Measurements from ENCODE around the gene PARP6. TPM values are rescaled to one million over a fixed set of nuclear protein-coding genes. Genes with fewer than 3 reads are reported as not detected.

The PARP6 gene
- total and polyA plus RNA-seq, 2 of the 8 experiments (the other 6 are each of a cell fraction or from before 2014, with no cell fraction given): 39.8 to 45.3 TPM

DNA sequence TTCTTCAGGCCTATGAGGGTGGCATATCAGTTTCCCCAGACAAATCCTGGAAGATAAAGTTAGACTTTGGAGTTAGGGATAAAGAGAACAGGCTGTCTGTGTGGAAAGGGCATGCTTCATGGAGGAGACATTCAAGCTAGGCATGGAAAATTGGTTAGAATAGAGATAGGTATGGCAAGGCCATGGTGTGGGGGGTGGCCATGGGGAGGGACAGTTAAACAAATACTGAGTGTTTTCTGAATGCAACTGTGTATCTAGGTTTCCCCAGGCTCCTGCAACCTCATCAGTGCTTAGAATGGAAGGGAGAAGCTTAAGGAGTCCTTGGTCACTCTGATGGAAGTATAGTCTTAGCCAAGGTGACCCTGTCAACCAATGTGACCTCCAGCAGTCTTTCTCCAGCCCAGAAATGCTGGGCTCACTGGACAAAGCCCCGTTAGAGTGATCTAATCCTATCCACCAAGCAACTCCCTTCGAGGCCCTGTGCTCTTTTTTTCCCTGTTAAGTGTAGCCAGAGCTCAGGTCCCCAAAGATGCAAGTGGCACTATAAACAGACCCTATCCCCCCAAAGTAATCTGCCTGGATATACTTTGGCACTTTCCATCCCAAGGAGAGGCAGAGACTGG is 35.9 kb downstream of the PARP6 start:
- ChIA-PET CTCF (ENCODE audit: partially characterized antibody) (interaction anchor here (1.4 to 4.7 kb wide), 2 partner anchors 9 to 39 kb away, joined by 5 to 29 read pairs; partner anchors contain the start of gene GRAMD2A), POLR2A (ENCODE audit: partially characterized antibody) (interaction anchor here (0.5 to 2.1 kb wide), 4 partner anchors 10 to 1458 kb away, joined by 3 to 9 read pairs (median 3); no protein-coding TSS in a partner anchor)
- peaks cover 1 to 2% of the 10 kb centered on the region in 2 experiments for H4K20me1 ChIP-seq (replicated peaks in 1 of 2; ENCODE audit: control insufficient read depth in 1 of 2, insufficient read depth in 2 of 2, low read length in 2 of 2)
- H2BK15ac ChIP-seq (ENCODE audit: low read length): peak overlapping the region; percentile 53; the same call in 1 of the 2 replicates
- no peak overlapping the region for H3K18ac ChIP-seq (ENCODE audit: extremely low read depth, low read length)
- H2AK5ac ChIP-seq (ENCODE audit: low read depth, low read length): peak overlapping the region; percentile 54; the same call in 1 of the 2 replicates
- TF ChIP-seq HDAC6 (IDR thresholded peaks at IDR 0.05; ENCODE audit: low read depth, low read length): no peak
- H3K36me3 ChIP-seq (ENCODE audit: control insufficient read depth in 2 of 4, insufficient read depth in 4 of 4, low read length in 3 of 4): peaks cover 3 to 12% (median 8%) of the 10 kb centered on the region in 4 experiments; a peak in 6 of 8 replicates
- peak overlapping the region; percentile 62 for H2BK12ac ChIP-seq (ENCODE audit: low read depth, low read length)
- H2BK5ac ChIP-seq (ENCODE audit: low read depth, low read length): peak overlapping the region; percentile 89; the same call in 1 of the 2 replicates
- peak overlapping the region; percentile 65 for H2BK120ac ChIP-seq (replicated peaks; ENCODE audit: low read depth, low read length)
- no peaks in the 10 kb centered on the region for H3K79me2 ChIP-seq (ENCODE audit: control insufficient read depth in 1 of 2, insufficient read depth in 2 of 2, low read length in 2 of 2)
- H3K4me1 ChIP-seq (replicated peaks in 1 of 4; ENCODE audit: control insufficient read depth in 3 of 4, insufficient read depth in 4 of 4, low read length in 3 of 4): peaks cover 5 to 12% (median 5%) of the 10 kb centered on the region in 4 experiments; a peak in 4 of 7 replicates
- H2AFZ ChIP-seq (ENCODE audit: low read length): no peak overlapping the region
- FAIRE-seq (no peak), DNase-seq (ENCODE audit: low read depth in 1 of 2, low spot score in 2 of 2) (no peak)
- no peak overlapping the region for H4K8ac ChIP-seq (ENCODE audit: extremely low read depth, insufficient read depth, low read length)
- no peak overlapping the region for H3K56ac ChIP-seq (replicated peaks; ENCODE audit: insufficient read length, low read depth, low read length)
- H3K23me2 ChIP-seq (ENCODE audit: low read depth, low read length): peaks cover 6% of the 10 kb centered on the region
- H3K4ac ChIP-seq (replicated peaks; ENCODE audit: insufficient read length, low read depth, low read length): peak overlapping the region; percentile 63
- no peak overlapping the region for H3K27ac ChIP-seq (ENCODE audit: low read depth, low read length)
- no peak overlapping the region for H3K14ac ChIP-seq (ENCODE audit: insufficient read length)
- H4K5ac ChIP-seq (ENCODE audit: insufficient read length, low read depth, low read length): no peak overlapping the region
- H3K9me3 ChIP-seq (ENCODE audit: insufficient read depth in 2 of 2, low read depth in 1 of 2, low read length in 1 of 2): no peaks in the 10 kb centered on the region
- H4K91ac ChIP-seq (replicated peaks; ENCODE audit: insufficient read length, low read length): no peak overlapping the region
- no peak overlapping the region for H2BK20ac ChIP-seq (ENCODE audit: low read length)
- H3K4me3 ChIP-seq (ENCODE audit: extremely low read depth in 1 of 4, insufficient read depth in 2 of 4, low read depth in 3 of 4, low read length in 4 of 4): no peak overlapping the region
- H3K27me3 ChIP-seq (replicated peaks in 1 of 4; ENCODE audit: control insufficient read depth in 3 of 4, extremely low read depth in 1 of 4, insufficient read depth in 3 of 4, low read length in 3 of 4): peaks cover 13 to 78% (median 48%) of the 10 kb centered on the region in 4 experiments
- peak overlapping the region in 1 of 2 experiments; percentile 48; a peak in 1 of 4 replicates for H3K4me2 ChIP-seq (ENCODE audit: insufficient read depth in 1 of 2, low read depth in 2 of 2, low read length in 2 of 2)
- H3K79me1 ChIP-seq (ENCODE audit: low read depth, low read length): no peaks in the 10 kb centered on the region
- 83% methylated on average over 2 of the region's 2 CpGs; no CpG with 5 or more reads in 1 of the 2 experiments for WGBS, 2 experiments (ENCODE audit: extremely low coverage in 1 of 2, insufficient coverage in 1 of 2, insufficient read length in 1 of 2, insufficient replicate concordance in 2 of 2, low coverage in 1 of 2, low lambda C conversion rate in 2 of 2, missing lambda C conversion rate in 1 of 2)
- H3K9ac ChIP-seq (replicated peaks in 1 of 4; ENCODE audit: extremely low read depth in 1 of 4, low read depth in 3 of 4, low read length in 3 of 4): no peak overlapping the region
- H3K23ac ChIP-seq (ENCODE audit: insufficient read length): no peak overlapping the region

Measured in H1 (cell line).